ENCODE results near the gene MAP3K10.

MAP3K10 gene

DNA sequence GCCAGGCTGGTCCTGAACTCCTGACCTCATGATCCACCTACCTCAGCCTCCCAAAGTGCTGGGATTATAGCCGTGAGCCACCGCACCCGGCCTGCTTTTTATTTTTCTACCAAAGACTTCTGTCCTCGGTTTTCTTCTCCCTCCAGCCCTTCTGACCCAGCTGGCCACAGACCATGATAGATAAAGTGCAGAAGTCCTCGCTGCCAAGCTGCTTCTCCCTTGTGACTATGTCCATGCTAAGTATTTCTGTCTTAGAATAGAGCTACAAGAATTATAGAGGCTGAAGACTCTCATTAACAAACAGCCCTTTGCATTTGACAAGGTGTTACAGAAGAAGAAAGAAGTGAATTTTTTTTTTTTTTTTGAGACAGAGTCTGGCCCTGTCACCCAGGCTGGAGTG lies 15.4 kb upstream of the MAP3K10 start:
- no peak for DNase-seq

GRCh38 chr19:40177286-40178070 lies 13.7 kb upstream of the MAP3K10 start:
- no peak for DNase-seq

GRCh38 chr19:40178756-40179155 lies 12.5 kb upstream of the MAP3K10 start:
- no peak for DNase-seq

- no peak for DNase-seq
Observed at GRCh38 chr19:40184273-40184672, 7.0 kb upstream of the MAP3K10 start.

DNA sequence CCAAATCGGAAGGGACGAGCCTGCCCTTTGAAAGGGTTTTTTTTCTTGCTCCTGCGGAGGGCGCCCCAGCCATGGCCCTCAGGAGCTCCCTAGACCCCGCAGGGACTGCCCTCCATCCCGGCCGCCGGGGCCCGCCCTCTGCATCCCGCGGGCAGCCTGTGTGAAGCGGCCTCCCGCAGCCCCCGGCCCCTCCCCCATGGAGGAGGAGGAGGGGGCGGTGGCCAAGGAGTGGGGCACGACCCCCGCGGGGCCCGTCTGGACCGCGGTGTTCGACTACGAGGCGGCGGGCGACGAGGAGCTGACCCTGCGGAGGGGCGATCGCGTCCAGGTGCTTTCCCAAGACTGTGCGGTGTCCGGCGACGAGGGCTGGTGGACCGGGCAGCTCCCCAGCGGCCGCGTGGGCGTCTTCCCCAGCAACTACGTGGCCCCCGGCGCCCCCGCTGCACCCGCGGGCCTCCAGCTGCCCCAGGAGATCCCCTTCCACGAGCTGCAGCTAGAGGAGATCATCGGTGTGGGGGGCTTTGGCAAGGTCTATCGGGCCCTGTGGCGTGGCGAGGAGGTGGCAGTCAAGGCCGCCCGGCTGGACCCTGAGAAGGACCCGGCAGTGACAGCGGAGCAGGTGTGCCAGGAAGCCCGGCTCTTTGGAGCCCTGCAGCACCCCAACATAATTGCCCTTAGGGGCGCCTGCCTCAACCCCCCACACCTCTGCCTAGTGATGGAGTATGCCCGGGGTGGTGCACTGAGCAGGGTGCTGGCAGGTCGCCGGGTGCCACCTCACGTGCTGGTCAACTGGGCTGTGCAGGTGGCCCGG lies 815 bp downstream of the MAP3K10 start:
- DNase-seq, result peak; percentile 9

DNA sequence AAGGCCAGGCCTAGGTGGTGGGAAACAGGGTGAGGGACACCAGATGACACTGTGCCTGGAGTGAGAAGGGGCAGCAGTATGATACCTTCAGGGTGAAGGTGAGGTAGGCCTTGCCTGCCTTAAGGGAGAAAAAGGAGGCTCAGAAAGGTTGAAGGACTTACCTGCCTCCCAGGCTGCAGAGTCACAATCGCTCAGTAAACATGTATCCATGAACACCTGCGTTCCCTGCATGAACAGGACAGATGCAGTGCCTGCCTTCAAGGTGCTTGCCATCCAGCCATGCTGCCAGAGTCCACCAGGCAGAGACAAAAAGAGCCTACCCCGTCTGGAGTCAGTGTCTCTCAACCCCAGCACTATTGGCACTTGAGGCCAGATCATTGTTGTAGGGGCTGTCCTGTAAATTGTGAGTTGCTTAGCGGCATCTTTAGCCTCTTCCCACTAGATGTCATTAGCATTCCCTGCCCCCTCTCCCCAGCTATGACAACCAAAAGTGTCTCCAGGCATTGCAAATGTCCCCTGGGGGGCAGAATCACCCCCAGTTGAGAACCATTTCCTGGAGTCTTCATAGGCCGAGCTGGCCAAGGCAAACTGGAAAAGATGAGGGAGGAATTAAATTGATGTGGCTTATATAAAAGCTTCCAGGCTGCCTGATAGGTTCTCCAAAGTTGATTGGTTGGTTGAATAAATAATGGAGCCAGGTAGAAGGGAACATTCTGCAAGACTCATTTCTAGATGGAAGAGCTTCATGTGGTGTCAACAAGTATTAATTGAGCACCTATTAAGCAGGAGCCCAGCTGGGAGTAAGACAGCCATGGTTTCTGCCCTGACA lies 1.7 kb downstream of the MAP3K10 start:
- no peak for DNase-seq

GRCh38 chr19:40193587-40193849 lies 2.3 kb downstream of the MAP3K10 start:
- no peak for DNase-seq

DNA sequence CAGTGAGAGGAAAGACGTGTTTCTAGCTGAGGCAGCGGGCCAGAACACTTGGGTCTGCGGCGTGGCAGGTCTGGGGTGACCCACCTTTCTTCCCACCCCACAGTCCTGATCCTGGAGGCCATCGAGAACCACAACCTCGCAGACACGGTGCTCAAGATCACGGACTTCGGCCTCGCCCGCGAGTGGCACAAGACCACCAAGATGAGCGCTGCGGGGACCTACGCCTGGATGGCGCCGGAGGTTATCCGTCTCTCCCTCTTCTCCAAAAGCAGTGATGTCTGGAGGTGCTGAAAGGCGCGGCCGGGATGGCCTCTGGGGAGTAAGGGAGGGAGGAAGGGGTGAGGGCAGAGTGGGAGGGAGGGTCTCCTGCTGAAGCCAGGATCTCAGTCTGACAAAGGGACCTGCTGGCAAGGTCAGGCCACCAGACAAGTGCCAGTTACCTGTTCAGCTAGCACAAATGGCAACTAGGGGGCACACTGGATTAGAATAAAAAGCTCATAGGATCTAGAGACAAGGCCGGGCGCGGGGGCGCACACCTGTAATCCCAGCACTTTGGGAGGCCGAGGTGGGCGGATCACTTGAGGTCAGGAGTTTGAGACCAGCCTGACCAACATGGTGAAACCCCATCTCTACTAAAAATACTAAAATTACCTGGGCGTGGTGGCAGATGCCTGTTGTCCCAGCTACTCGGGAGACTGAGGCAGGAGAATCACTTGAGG lies 7.2 kb downstream of the MAP3K10 start:
- no peak for DNase-seq

DNA sequence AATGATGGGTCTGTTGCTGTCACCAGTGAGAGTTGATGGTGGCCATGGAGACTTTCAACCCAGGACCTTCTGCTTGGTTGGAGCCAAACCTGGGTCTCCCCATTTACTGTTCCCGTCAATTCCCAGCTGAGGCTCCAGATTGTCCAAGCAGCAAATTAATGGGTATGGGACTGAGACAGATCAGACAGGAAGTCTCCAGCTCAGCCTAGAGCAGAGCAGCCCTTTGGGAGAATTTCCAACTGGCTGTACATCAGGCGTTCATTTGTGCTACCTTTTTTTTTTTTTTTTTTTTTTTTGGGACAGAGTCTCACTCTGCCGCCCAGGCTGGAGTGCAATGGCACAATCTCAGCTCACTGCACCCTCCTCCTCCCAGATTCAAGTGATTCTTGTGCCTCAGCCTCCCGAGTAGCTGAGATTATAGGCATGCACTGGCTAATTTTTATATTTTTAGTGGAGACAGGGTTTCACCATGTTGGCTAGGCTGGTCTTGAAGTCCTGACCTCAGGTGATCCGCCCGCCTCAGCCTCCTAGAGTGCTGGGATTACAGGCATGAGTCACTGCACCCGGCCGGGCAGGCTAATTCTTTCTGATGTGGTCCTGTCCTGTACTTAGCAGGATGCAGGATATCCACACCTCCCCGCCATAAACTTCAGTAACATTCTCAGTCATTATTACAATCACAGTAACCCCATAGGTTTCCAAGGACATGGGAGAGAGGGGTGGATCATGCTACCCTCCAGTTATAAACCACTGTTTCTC lies 9.3 kb downstream of the MAP3K10 start:
- no peak for DNase-seq

- DNase-seq, result no peak
Observed at GRCh38 chr19:40204381-40204780, 13.2 kb downstream of the MAP3K10 start.

- no peak for DNase-seq
Observed at GRCh38 chr19:40205760-40206159, 14.5 kb downstream of the MAP3K10 start.

DNA sequence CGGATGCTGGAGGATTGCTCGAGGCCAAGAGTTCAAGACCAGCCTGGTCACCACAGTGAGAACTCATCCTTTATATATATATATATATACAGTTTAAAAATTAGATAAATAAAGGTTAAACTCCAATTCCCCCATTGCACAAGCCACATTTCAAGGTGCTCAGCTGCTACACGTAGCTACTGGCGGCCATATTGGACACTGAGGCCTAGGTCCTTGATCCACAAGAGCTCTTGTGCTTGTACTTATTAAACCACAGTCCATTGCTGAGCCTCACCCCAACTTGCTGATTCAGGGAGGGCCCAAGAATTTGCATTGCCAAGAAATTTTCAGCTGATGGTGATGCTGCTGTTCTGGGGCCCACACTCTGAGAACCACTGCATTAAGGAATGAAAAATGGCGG lies 17.4 kb downstream of the MAP3K10 start:
- no peak for DNase-seq

DNA sequence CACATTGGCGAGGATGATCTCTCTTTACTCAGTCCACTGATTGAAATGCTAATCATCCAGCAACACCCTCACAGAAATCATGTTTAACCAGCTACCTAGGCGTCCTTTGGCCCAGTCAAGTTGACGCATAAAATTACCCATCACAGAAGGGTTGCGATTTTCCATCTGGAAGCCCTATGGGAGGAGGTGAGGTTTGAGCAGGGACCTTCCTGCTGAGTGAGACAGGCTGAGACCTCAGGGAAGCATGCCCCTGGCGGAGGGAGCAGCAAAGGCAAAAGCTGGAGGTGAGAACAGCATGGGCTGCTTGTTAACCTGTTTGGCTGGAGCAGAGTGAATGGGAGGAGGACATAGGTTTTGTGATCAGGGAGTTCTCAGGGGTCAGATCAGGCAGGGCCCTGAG lies 19.7 kb downstream of the MAP3K10 start:
- no peak for DNase-seq

GRCh38 chr19:40213251-40213829 lies 22.1 kb downstream of the MAP3K10 start:
- no peak for DNase-seq

DNA sequence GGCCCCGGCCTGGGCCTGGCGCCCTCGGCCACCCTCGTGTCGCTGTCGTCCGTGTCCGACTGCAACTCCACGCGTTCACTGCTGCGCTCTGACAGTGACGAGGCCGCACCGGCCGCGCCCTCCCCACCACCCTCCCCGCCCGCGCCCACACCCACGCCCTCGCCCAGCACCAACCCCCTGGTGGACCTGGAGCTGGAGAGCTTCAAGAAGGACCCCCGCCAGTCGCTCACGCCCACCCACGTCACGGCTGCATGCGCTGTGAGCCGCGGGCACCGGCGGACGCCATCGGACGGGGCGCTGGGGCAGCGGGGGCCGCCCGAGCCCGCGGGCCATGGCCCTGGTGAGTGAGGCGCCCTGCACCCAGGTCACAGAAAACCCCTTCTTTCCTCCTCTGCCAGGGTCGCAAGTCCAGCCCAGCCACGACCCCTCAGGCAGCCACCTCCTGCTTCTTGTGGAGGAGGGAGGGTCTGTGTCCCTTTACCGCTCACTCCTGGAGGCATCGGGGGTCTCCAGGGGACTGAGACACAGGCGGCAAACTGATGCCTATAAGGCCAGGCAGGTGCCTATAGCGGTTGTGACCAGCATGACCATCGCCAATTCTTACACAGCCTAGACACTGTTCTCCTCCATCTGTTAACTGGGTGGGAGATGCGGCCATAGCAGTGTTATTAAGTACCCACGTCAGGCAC lies 22.8 kb downstream of the MAP3K10 start:
- DNase-seq, result no peak

GRCh38 chr19:40214936-40215335 lies 23.7 kb downstream of the MAP3K10 start:
- DNase-seq, result no peak

- peak; percentile 64 for DNase-seq
Observed at GRCh38 chr19:40216013-40216776, 25.0 kb downstream of the MAP3K10 start.

- no peak for DNase-seq
Observed at GRCh38 chr19:40216777-40217026, 25.5 kb downstream of the MAP3K10 start.

GRCh38 chr19:40217027-40217810 lies 26.0 kb downstream of the MAP3K10 start:
- DNase-seq, result peak; percentile 90

All from DMS79 treated with DMSO at 0.1 percent for 48 hours (cell line).